ENCODE results near the gene MLYCD.
"Not testable (repeated sequence)": the region's sequence is repeated elsewhere in the genome, so short reads cannot be mapped to it uniquely, and the experiment has no call there.

MLYCD gene

DNA sequence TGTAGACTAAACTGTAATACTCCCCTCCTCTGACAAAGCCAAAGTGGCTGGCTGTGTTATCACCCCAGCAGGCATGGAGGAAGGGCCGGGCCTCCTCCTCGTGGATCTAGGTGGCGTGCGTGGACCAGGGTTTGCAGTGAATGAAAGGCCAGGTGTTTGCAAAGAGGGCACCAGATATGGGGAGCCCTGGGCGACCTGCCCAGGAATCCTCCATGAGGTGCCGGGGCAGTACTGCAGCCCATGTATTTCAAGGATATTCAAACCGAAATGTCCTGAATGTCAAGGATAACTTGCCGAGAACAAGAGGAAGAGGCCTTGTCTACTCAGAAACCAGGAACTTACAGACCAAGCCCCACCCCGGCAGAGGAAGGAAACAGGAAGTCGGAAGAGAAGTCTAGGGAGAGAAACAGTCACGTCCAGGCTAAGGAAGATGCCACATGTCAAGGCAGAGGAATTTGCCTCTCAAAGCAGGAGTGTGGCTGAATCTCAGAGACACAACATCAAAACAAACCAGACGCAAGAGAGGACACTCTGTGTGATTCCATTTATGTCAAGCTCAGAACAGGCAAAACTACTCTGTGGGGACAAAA lies 40.4 kb downstream of the MLYCD start:
- DNase-seq (ENCODE audit: low read depth, low spot score): no peak

GRCh38 chr16:83940119-83940518 lies 41.2 kb downstream of the MLYCD start:
- DNase-seq (ENCODE audit: low read depth, low spot score): no peak

- DNase-seq (ENCODE audit: low read depth, low spot score): no peak
Observed at GRCh38 chr16:83940630-83941378, 41.9 kb downstream of the MLYCD start.

- DNase-seq (ENCODE audit: low read depth, low spot score): not testable (repeated sequence)
Observed at GRCh38 chr16:83941546-83941945, 42.6 kb downstream of the MLYCD start.

DNA sequence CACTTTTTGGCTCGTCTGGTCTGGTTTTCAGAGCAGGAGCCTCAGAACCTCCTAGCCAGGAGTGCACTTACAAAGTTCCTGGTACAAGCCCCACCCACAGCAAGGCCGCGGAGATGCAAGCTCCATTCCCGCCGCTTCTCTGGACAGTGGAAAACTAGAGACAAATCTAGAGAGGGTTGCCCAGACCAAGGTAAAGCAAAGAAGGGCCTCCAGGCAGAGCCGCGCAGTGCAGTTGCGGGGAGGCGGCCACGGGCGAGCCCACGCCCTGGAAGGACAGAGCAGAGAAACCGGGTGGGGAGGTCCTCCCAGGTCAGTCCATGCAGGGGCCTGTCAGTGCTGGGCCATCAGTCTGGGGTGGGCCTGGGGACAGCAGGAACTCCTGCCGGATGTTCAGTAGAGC lies 43.2 kb downstream of the MLYCD start:
- no peak for DNase-seq (ENCODE audit: low read depth, low spot score)

GRCh38 chr16:83942815-83943515 lies 44.0 kb downstream of the MLYCD start:
- DNase-seq (ENCODE audit: low read depth, low spot score): no peak

DNA sequence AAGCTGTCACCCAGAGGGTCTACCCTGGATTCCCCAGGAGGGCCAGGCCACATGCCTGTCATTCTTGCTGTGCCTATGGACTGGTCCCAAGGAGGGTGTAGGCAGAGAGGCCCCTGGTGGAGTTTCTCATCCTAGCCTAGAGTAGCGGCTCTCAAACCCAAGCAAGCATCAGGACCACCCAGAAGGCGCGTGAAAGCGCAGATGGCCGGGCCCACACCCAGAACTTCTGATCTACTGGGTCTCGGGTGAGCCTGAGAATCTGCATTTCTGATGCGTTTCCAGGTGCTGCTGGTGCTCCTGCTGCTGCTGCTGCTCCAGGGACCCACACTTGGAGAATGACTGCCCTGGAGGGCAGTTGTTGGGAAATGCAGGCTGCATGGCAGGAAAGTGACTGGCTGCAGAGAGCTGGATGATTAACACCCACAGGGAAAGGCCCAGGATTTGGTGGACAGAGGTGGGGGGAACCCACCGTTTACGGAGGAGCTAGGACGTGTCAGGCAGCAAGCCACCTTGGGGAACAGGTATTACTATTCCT lies 44.7 kb downstream of the MLYCD start:
- DNase-seq (ENCODE audit: low read depth, low spot score): no peak

DNA sequence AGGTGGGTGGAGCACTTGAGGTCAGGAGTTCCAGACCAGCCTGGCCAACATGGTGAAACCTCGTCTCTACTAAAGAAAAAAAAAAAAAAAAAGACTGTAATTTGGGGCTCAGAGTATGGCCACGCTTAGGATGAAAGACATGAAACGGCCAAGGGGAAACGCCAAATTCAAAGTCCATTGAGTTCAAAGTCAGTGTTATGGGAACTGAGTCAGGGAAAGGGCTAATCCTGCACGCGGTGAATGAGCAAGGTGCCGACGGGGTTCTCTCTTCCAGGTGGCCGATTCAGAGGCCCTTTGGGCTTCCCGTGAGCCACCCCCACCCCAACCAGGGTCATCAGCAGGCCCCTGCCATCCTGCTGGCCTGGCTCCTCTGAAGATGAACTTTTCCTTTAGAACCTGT lies 46.7 kb downstream of the MLYCD start:
- no peak for DNase-seq (ENCODE audit: low read depth, low spot score)

DNA sequence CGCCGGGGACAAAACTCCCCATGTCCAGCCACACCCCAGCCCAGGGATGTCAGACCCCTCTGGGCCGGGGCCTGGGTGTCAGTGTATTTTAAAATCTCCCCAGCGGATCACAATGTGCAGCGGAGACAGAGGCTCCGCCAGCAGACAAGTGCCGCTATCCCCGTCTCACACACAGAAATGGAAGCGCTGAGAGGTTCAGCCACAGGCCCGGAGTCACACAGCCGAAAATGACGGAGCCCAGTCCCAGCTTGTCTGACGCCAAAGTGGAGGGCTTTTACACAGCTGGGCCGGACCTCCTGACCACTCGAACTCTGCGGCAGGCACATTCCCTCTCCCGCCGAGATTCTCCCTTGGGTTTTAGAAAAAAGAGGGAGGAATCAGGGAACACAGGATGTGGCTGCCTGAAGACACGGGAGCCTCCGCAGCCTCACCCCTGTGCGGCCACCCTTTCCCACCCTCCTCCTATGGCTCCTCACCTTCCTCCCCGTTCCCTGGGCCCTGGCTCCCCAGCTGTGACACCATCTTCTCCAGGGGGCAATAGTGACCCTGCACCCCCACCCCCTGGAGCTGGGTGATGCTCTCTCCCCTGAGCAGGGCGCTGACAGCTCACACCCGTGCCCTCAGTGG lies 47.4 kb downstream of the MLYCD start:
- DNase-seq (ENCODE audit: low read depth, low spot score): no peak

- DNase-seq (ENCODE audit: low read depth, low spot score): no peak
Observed at GRCh38 chr16:83946781-83947566, 48.1 kb downstream of the MLYCD start.

DNA sequence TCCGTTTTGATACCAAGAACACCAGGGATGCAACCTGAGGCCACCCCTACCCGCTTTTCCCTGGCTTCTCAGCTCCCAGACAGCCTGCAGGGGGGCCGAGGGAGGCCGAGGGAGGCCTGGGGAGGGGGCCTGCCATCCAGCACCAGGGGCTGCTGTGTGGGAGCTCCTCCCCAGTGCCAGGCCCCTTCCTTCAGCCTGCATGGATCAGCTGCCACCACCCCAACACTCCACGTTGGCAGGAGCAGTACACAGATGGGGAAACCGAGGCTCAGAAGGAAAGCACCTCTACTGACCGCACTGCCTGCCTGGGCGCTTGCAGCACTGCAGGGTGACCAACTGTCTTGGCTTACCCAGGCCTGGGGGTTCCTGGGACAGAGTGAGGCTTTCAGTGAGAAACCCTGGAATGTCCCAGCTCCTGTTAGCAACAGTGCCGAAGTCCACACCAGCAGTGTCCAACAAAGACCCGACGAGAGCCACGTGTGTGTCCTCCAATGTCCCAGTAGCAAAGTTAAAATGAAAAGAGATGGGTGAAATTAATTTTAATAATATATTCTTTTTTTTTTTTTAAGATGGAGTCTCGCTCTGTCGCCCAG lies 48.8 kb downstream of the MLYCD start:
- DNase-seq (ENCODE audit: low read depth, low spot score): no peak

- no peak for DNase-seq (ENCODE audit: low read depth, low spot score)
Observed at GRCh38 chr16:83948914-83949723, 50.2 kb downstream of the MLYCD start.

DNA sequence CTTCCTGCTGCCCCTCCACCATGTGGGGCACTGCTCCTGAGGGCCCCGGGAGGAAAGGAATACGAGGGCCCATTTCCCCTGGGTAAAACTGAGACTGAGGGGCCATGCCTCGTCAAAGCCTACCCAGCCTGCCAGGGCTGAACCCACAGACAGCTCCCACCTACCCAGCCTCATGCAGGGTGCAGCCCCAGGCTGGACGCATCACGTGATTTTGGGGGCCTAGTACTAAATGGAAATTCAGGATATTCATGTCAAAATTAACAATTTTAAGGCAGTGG lies 50.7 kb downstream of the MLYCD start:
- DNase-seq (ENCODE audit: low read depth, low spot score): no peak

DNA sequence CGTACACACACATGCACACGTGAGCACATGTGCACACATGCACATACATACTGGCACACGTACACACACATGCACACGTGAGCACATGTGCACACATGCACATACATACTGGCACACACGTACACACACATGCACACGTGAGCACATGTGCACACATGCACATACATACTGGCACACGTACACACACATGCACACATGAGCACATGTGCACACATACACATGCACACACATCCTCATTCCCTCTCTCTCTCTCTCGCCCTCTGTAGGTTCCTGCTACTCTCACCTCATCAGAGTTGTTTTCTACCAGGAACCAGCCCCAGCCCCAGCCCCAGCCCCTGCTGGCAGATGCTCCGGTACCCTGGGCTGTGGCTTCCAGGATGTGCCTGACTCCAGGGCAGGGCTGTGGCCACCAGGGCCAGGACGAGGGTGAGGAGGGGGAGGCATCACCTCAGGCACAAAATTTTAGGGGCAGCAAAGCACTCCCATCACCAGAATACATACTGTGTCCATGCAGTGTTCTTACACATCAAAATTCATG lies 52.0 kb downstream of the MLYCD start:
- not testable (repeated sequence) for DNase-seq (ENCODE audit: low read depth, low spot score)

DNA sequence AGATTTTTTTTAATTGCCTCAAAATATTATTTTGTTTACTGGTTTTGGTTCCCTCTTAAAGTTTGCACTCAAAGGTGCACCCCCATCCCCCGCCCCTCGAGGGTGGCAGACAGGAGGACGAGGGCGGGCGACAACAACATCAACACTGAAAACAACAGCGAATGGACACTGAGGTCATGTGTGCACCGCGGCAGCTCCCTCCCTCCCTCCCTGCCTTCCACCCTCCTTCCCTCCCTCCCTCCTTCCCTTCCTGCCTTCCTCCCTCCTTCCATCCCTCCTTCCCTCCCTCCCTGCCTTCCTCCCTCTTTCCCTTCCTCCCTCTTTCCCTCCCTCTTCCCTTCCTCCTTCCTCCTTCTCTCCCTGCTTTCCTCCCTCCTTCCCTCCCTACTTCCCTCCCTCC lies 52.6 kb downstream of the MLYCD start:
- no peak for DNase-seq (ENCODE audit: low read depth, low spot score)

DNA sequence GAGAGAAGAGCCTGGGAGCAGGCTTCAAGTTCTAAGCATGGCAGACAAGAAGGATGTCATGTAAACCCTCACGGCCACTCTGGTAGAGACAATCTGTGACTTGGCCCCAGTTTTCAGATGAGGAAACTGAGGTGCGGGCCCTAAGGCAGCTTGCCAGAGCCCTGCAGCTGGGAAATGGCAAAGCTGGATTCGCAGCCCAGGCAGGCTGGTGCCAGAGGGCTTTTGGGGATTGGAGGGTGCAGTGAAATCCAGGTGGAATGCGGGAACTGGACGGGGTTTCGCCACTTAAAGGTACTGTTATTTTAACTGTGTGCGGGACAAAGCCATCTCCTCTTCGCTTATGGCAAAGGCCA lies 53.6 kb downstream of the MLYCD start:
- no peak for DNase-seq (ENCODE audit: low read depth, low spot score)

- DNase-seq (ENCODE audit: low read depth, low spot score): peak; percentile 22
Observed at GRCh38 chr16:83952940-83953795, 54.3 kb downstream of the MLYCD start, which contains the start of gene OSGIN1. OSGIN1 (plus strand) TSS chr16:83953240; CDS start chr16:83957672, 4,432 bp downstream.

- DNase-seq (ENCODE audit: low read depth, low spot score): no peak
Observed at GRCh38 chr16:83953796-83954576, 55.1 kb downstream of the MLYCD start.

All from brain pericyte (primary cell).